BJ (cell line): ENCODE results near the gene UPK3A. TPM values are rescaled to one million over a fixed set of nuclear protein-coding genes. Genes with fewer than 3 reads are reported as not detected.

Experiments
- CTCF ChIA-PET: fragments of 350-600 bp; formaldehyde crosslinking; extraction: SDS; loops from one replicate; lab custom pipeline; 2021; ENCODE audit warnings: antibody characterized with exemption, inconsistent platforms; lab: Yijun Ruan, JAX
- POLR2A ChIA-PET: fragments of 300-600 bp; sonication (Branson Sonifier 250); formaldehyde crosslinking; extraction: SDS; loops from one replicate; lab custom pipeline; 2021; ENCODE audit warnings: antibody characterized with exemption; lab: Charles Lee
- DNase-seq: peaks from one replicate; pipeline ENCODE4 v3.0.0-alpha.2; 2011; ENCODE audit warnings: low read depth
- H3K27me3 ChIP-seq: 2 replicates; pipeline ENCODE4 v1.6.0; 2011; ENCODE audit warnings: low read length; ENCODE audit not compliant: control insufficient read depth, insufficient read depth
- H3K36me3 ChIP-seq: 2 replicates; pipeline ENCODE4 v1.5.1; 2011; ENCODE audit warnings: low read length; ENCODE audit not compliant: control insufficient read depth, insufficient read depth
- H3K4me3 ChIP-seq: 2 replicates; pipeline ENCODE4 v1.5.1; 2011; ENCODE audit warnings: low read depth, mild to moderate bottlenecking, control low read depth, low read length
- CTCF ChIP-seq: IDR thresholded peaks from 2 replicates; pipeline ENCODE4 v1.5.1; 2011; ENCODE audit warnings: low read depth, mild to moderate bottlenecking, control low read depth, inconsistent platforms, low read length, moderate library complexity; ENCODE audit not compliant: insufficient read depth
- polyA plus RNA-seq: library from polyadenylated mRNA; depleted of rRNA; stranded (reverse); fragments of >200 nt; gene quantifications from 2 replicates; pipeline ENCODE4 v1.2.3, GENCODE V29; 2011

UPK3A gene
- polyA plus RNA-seq, 1 experiment = not detected

DNA sequence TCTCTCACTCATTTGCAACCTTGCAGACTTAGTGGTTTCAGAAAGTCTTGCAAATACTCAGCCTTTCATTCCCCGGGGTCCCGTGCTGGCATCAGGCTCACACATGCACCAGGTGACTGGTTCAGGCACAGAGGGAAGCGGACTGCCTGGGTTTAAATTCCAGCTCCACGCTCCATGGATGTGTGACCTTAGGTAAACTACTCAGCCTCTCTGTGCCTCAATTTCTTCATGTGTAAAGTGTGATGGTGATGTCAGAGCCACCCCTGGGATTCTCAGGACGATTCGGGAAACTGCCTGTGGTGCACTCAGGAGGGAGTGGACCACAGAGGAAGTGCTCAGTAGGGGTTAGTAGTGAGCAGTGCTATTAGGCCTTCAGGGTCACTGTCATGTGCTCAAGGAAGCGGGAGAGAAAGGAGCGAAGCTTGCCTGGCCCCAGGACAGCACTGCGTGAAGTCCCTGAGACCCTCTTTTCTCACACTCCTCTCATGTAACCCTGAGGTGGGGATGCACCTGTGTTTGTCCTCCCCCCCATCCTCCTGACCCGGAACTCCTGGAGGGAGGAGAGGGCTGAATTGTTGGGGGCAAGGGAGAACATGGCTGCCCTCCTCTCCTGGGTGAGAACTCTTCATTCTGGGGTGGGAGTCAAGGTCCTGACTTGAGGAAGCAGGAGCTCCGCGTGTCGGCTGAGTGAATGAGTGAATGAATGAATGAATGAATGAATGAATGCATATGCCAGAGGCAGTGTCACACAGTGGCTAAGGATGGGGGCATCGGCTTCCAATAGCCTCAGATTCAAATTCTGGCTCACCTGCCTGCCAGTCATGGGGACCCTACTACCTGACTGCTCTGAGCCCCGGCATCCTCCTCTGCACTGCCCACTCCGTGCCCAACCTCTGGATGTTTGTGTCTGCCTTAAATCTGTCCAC lies 14.4 kb upstream of the UPK3A start:
- no peak for TF ChIP-seq CTCF
- H3K4me3 ChIP-seq = no peak overlapping the region
- DNase-seq = no peak
- ChIA-PET CTCF (interaction anchor here (0.6 to 2.2 kb wide), 9 partner anchors 144 to 284 kb away, joined by 3 to 12 read pairs (median 4); no protein-coding TSS in a partner anchor), POLR2A (no interaction called here)
- H3K27me3 ChIP-seq = peaks cover 6% of the 10 kb centered on the region
- H3K36me3 ChIP-seq = no peaks in the 10 kb centered on the region

GRCh38 chr22:45271667-45272201 lies 13.0 kb upstream of the UPK3A start:
- ChIA-PET CTCF (interaction anchor here (1.0 to 2.2 kb wide), 5 partner anchors 164 to 305 kb away, joined by 3 to 12 read pairs (median 6); no protein-coding TSS in a partner anchor), POLR2A (no interaction called here)
- DNase-seq = no peak

DNA sequence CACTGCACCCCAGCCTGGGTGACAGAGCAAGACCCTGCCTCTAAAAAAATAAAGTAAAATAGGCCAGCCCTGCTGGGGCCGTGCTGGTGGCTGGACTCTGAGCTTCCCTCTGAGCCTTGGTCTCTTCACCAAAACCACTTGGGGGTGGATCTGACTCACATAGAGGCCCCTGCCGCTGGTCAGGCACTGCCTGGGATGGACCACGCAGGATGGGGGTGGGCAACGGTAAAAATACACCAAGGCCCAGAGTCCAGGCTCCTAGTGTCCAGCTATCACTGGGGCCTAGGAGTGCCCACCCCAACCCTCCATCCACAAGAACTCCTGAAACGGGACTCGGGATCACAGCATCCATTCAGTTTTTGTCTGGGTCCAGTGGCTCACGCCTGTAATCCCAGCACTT lies 12.3 kb upstream of the UPK3A start:
- no peak for DNase-seq
- no peak for TF ChIP-seq CTCF
- Histone ChIP-seq H3K27me3 (peaks cover 6% of the 10 kb centered on the region), H3K36me3 (no peaks in the 10 kb centered on the region), H3K4me3 (no peak overlapping the region)
- ChIA-PET POLR2A (no interaction called here), CTCF (interaction anchor here (0.9 to 2.2 kb wide), 5 partner anchors 158 to 305 kb away, joined by 3 to 12 read pairs (median 3); no protein-coding TSS in a partner anchor)

More at GRCh38 chr22:45271667-45272201, 13.0 kb upstream of the UPK3A start:
- Histone ChIP-seq H3K4me3 (no peak overlapping the region), H3K27me3 (peaks cover 6% of the 10 kb centered on the region), H3K36me3 (no peaks in the 10 kb centered on the region)
- TF ChIP-seq CTCF = no peak

- TF ChIP-seq CTCF = no peak
- peaks cover 6% of the 10 kb centered on the region for H3K27me3 ChIP-seq
- ChIA-PET CTCF (interaction anchor here (2.2 kb wide), 1 partner anchor 167 kb away, joined by 10 read pairs; no protein-coding TSS in a partner anchor), POLR2A (no interaction called here)
- H3K4me3 ChIP-seq = no peak overlapping the region
- H3K36me3 ChIP-seq = no peaks in the 10 kb centered on the region
- no peak for DNase-seq
These were observed 11.2 kb upstream of the UPK3A start for GRCh38 chr22:45273452-45274075.
